Right lobe of liver (tissue), 4 donors: Measurements from ENCODE around the gene RBBP8.

ENCODE experiments used
- POLR2A ChIP-seq: fragments of 450-650 bp; IDR thresholded peaks from one replicate; pipeline ENCODE4 v1.6.1; 2017; ENCODE audit warnings: antibody characterized with exemption, mild to moderate bottlenecking
- TF ChIP-seq, protein P1 (sequence below), 4 donors: fragments of 200-600 bp in 3 of 4; fragments of 450-650 bp in 1 of 4; IDR thresholded peaks; one replicate each; pipeline versions ENCODE4 v1.5.1 to v1.8.0; 2016 to 2022; ENCODE audit warnings: antibody characterized with exemption in 4 of 4, mild to moderate bottlenecking in 2 of 4
- donor health status: DM: no; HTN: no; CAD: no.
- donor health status: DM: no; HTN: no; CAD: no.
- donor health status: DM: no; HTN: yes; CAD: no.

DNA sequence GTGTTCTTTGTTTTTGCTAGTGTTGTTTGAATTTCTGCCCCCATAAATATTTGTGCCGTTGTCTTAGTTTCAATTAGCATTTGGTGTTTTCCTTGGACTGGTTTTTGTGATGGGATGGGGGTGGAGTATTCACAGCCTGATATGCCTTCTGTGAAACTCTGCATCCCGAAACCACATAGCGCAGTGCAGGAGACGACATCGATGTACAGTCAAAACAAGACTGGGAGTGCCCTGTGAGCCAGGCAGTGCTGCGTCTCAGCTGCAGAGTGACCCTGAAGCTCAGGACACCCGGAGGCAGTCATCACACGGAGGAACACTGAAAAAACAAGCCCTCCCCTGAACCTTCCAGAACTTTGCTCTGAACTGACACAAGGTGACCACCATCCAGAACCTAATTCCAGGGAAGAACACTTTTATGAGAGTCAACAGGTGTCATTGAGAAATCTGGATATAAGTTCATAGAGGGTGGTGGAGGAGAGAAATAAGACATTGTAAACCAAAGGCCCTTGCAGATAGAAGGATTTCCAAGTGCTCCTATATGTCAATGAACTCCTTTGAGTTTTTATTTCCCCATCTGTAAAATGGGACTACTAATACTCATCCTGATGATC is 141.0 kb downstream of the RBBP8 start:
- TF ChIP-seq, protein P1, sequence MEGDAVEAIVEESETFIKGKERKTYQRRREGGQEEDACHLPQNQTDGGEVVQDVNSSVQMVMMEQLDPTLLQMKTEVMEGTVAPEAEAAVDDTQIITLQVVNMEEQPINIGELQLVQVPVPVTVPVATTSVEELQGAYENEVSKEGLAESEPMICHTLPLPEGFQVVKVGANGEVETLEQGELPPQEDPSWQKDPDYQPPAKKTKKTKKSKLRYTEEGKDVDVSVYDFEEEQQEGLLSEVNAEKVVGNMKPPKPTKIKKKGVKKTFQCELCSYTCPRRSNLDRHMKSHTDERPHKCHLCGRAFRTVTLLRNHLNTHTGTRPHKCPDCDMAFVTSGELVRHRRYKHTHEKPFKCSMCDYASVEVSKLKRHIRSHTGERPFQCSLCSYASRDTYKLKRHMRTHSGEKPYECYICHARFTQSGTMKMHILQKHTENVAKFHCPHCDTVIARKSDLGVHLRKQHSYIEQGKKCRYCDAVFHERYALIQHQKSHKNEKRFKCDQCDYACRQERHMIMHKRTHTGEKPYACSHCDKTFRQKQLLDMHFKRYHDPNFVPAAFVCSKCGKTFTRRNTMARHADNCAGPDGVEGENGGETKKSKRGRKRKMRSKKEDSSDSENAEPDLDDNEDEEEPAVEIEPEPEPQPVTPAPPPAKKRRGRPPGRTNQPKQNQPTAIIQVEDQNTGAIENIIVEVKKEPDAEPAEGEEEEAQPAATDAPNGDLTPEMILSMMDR (IDR thresholded peaks at IDR 0.05) = no peak
- no peak for TF ChIP-seq POLR2A
